Measurements from ENCODE around the gene CNTN2. TPM values are rescaled to one million over a fixed set of nuclear protein-coding genes. Genes with fewer than 3 reads are reported as not detected.

The CNTN2 gene
- total RNA-seq, 1 experiment from 2014 or later: 1.2 TPM

DNA sequence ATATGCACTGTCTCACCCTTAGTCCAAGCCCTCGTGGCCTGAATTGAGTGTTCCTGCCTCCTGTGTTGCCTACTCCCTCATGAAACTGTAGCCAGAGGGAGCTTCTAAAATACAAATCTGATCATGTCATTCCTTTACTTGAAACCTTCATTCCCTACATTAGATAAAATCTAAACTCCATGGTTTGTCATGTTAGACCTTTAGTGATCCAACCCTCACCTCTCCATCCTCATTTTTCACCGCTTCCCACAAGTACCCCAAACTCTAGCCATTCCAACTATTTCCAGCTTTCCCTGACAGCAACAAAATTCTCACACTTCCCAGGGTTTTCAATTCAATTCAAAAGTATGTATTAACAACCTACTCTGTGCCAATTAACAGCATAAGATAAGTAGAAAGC is 18.3 kb upstream of the CNTN2 start (continued):
- TF ChIP-seq, protein P1, sequence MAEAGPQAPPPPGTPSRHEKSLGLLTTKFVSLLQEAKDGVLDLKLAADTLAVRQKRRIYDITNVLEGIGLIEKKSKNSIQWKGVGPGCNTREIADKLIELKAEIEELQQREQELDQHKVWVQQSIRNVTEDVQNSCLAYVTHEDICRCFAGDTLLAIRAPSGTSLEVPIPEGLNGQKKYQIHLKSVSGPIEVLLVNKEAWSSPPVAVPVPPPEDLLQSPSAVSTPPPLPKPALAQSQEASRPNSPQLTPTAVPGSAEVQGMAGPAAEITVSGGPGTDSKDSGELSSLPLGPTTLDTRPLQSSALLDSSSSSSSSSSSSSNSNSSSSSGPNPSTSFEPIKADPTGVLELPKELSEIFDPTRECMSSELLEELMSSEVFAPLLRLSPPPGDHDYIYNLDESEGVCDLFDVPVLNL (CRISPR knock-in tag; IDR thresholded peaks at IDR 0.05; ENCODE audit: borderline replicate concordance, low read depth): no peak
- TF ChIP-seq GRHL2 (CRISPR knock-in tag; IDR thresholded peaks at IDR 0.05; ENCODE audit: insufficient replicate concordance, severe bottlenecking): no peak
- TF ChIP-seq, protein P2, sequence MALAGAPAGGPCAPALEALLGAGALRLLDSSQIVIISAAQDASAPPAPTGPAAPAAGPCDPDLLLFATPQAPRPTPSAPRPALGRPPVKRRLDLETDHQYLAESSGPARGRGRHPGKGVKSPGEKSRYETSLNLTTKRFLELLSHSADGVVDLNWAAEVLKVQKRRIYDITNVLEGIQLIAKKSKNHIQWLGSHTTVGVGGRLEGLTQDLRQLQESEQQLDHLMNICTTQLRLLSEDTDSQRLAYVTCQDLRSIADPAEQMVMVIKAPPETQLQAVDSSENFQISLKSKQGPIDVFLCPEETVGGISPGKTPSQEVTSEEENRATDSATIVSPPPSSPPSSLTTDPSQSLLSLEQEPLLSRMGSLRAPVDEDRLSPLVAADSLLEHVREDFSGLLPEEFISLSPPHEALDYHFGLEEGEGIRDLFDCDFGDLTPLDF (CRISPR knock-in tag; IDR thresholded peaks at IDR 0.05): no peak
- no peak for TF ChIP-seq SMAD3 (CRISPR knock-in tag; IDR thresholded peaks at IDR 0.05; ENCODE audit: borderline replicate concordance)
- no peak for TF ChIP-seq GTF2I (CRISPR knock-in tag; conservative IDR thresholded peaks at IDR 0.05)
- no peak for TF ChIP-seq ATF1 (CRISPR knock-in tag; IDR thresholded peaks at IDR 0.05)
- TF ChIP-seq, protein P3, sequence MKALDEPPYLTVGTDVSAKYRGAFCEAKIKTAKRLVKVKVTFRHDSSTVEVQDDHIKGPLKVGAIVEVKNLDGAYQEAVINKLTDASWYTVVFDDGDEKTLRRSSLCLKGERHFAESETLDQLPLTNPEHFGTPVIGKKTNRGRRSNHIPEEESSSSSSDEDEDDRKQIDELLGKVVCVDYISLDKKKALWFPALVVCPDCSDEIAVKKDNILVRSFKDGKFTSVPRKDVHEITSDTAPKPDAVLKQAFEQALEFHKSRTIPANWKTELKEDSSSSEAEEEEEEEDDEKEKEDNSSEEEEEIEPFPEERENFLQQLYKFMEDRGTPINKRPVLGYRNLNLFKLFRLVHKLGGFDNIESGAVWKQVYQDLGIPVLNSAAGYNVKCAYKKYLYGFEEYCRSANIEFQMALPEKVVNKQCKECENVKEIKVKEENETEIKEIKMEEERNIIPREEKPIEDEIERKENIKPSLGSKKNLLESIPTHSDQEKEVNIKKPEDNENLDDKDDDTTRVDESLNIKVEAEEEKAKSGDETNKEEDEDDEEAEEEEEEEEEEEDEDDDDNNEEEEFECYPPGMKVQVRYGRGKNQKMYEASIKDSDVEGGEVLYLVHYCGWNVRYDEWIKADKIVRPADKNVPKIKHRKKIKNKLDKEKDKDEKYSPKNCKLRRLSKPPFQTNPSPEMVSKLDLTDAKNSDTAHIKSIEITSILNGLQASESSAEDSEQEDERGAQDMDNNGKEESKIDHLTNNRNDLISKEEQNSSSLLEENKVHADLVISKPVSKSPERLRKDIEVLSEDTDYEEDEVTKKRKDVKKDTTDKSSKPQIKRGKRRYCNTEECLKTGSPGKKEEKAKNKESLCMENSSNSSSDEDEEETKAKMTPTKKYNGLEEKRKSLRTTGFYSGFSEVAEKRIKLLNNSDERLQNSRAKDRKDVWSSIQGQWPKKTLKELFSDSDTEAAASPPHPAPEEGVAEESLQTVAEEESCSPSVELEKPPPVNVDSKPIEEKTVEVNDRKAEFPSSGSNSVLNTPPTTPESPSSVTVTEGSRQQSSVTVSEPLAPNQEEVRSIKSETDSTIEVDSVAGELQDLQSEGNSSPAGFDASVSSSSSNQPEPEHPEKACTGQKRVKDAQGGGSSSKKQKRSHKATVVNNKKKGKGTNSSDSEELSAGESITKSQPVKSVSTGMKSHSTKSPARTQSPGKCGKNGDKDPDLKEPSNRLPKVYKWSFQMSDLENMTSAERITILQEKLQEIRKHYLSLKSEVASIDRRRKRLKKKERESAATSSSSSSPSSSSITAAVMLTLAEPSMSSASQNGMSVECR (CRISPR knock-in tag; IDR thresholded peaks at IDR 0.05; ENCODE audit: borderline replicate concordance): no peak

DNA sequence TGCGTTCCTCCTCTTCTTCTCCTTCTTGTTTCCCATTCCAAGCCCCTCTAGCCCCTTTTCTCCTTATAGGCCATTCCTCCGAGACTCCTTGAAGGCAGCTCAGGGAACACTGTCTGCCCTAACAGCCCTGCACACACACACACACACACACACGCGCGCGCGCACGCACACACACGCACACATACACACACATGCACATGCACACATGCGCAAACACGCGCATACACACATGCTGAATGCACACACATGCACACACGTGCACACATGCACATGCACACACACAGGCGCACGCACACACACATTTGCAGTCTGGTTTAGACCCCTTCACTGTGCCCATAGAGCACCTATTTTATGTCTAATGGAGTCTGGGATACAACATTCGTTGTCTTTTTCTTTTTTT is 17.8 kb upstream of the CNTN2 start:
- ChIA-PET POLR2A (no interaction called here), CTCF (interaction anchor here (2.4 to 4.6 kb wide), 2 partner anchors 36 kb away, joined by 14 to 64 read pairs; no protein-coding TSS in a partner anchor)
- H3K9me3 Mint-ChIP-seq: no peaks in the 10 kb centered on the region
- peaks cover 34% of the 10 kb centered on the region for H3K27me3 Mint-ChIP-seq (ENCODE audit: low read depth)
- H3K27ac Mint-ChIP-seq: no peak overlapping the region
- no peaks in the 10 kb centered on the region for H3K36me3 Mint-ChIP-seq
- DNase-seq (ENCODE audit: low spot score) (no peak), ATAC-seq (no peak)
- no peak overlapping the region for H3K4me3 Mint-ChIP-seq
- peaks cover 10% of the 10 kb centered on the region for H3K4me1 Mint-ChIP-seq
- TF ChIP-seq TEAD1 (CRISPR knock-in tag; IDR thresholded peaks at IDR 0.05): no peak
- no peak for TF ChIP-seq ZNF219 (CRISPR knock-in tag; IDR thresholded peaks at IDR 0.05; ENCODE audit: borderline replicate concordance)
- TF ChIP-seq HMGA2 (CRISPR knock-in tag; IDR thresholded peaks at IDR 0.05): no peak
- TF ChIP-seq NFE2L1 (CRISPR knock-in tag; IDR thresholded peaks at IDR 0.05): no peak
- TF ChIP-seq RORB (CRISPR knock-in tag; IDR thresholded peaks at IDR 0.05): no peak
- TF ChIP-seq, protein P4, sequence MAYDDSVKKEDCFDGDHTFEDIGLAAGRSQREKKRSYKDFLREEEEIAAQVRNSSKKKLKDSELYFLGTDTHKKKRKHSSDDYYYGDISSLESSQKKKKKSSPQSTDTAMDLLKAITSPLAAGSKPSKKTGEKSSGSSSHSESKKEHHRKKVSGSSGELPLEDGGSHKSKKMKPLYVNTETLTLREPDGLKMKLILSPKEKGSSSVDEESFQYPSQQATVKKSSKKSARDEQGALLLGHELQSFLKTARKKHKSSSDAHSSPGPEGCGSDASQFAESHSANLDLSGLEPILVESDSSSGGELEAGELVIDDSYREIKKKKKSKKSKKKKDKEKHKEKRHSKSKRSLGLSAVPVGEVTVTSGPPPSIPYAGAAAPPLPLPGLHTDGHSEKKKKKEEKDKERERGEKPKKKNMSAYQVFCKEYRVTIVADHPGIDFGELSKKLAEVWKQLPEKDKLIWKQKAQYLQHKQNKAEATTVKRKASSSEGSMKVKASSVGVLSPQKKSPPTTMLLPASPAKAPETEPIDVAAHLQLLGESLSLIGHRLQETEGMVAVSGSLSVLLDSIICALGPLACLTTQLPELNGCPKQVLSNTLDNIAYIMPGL (CRISPR knock-in tag; IDR thresholded peaks at IDR 0.05): no peak
- TF ChIP-seq, protein P1 (CRISPR knock-in tag; IDR thresholded peaks at IDR 0.05; ENCODE audit: borderline replicate concordance, low read depth): no peak
- TF ChIP-seq NR2C2 (CRISPR knock-in tag; IDR thresholded peaks at IDR 0.05): no peak
- TF ChIP-seq, protein P5, sequence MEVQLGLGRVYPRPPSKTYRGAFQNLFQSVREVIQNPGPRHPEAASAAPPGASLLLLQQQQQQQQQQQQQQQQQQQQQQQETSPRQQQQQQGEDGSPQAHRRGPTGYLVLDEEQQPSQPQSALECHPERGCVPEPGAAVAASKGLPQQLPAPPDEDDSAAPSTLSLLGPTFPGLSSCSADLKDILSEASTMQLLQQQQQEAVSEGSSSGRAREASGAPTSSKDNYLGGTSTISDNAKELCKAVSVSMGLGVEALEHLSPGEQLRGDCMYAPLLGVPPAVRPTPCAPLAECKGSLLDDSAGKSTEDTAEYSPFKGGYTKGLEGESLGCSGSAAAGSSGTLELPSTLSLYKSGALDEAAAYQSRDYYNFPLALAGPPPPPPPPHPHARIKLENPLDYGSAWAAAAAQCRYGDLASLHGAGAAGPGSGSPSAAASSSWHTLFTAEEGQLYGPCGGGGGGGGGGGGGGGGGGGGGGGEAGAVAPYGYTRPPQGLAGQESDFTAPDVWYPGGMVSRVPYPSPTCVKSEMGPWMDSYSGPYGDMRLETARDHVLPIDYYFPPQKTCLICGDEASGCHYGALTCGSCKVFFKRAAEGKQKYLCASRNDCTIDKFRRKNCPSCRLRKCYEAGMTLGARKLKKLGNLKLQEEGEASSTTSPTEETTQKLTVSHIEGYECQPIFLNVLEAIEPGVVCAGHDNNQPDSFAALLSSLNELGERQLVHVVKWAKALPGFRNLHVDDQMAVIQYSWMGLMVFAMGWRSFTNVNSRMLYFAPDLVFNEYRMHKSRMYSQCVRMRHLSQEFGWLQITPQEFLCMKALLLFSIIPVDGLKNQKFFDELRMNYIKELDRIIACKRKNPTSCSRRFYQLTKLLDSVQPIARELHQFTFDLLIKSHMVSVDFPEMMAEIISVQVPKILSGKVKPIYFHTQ (CRISPR knock-in tag; IDR thresholded peaks at IDR 0.05): no peak
- TF ChIP-seq, protein P6, sequence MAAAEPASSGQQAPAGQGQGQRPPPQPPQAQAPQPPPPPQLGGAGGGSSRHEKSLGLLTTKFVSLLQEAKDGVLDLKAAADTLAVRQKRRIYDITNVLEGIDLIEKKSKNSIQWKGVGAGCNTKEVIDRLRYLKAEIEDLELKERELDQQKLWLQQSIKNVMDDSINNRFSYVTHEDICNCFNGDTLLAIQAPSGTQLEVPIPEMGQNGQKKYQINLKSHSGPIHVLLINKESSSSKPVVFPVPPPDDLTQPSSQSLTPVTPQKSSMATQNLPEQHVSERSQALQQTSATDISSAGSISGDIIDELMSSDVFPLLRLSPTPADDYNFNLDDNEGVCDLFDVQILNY (CRISPR knock-in tag; IDR thresholded peaks at IDR 0.05): no peak
- TF ChIP-seq TCF7 (CRISPR knock-in tag; IDR thresholded peaks at IDR 0.05; ENCODE audit: low read depth): no peak
- TF ChIP-seq EMX1 (CRISPR knock-in tag; IDR thresholded peaks at IDR 0.05): no peak
- TF ChIP-seq, protein P7, sequence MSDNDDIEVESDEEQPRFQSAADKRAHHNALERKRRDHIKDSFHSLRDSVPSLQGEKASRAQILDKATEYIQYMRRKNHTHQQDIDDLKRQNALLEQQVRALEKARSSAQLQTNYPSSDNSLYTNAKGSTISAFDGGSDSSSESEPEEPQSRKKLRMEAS (CRISPR knock-in tag; IDR thresholded peaks at IDR 0.05): no peak
- TF ChIP-seq ZNF671 (CRISPR knock-in tag; IDR thresholded peaks at IDR 0.05): no peak
